ENCODE results near the gene RNF144A. TPM values are rescaled to one million over a fixed set of nuclear protein-coding genes. Genes with fewer than 3 reads are reported as not detected.

Gene RNF144A
- total and polyA plus RNA-seq, 9 donors: 13.7 to 27.6 (median 21.5) TPM

DNA sequence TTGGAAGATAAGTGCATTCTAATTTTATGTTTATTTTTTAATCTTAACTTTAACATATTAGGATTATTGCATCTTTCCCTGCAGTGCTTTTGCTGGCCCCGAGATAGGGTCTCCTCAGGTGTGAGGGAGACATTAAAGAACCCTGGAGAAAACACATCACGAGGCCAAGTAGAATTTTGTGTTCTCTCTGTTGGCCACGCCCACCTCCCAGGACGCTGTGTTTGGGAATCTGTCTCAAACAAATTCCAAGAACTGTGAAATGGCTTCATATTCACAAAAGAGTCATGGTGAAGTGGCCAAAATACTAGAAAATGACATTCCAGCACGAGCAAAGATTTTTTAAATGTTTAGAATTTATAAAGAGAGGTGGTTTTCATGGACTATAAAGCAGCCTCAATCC is 27.3 kb downstream of the RNF144A start:
- no peak for DNase-seq
- Histone ChIP-seq H3K27ac (ENCODE audit: low read length) (no peak overlapping the region), H3K27me3 (ENCODE audit: control insufficient read depth, insufficient read depth, low read length) (no peaks in the 10 kb centered on the region), H3K36me3 (ENCODE audit: control insufficient read depth, insufficient read depth, low read length) (peaks cover 33% of the 10 kb centered on the region), H3K4me3 (ENCODE audit: low read length) (no peak overlapping the region), H3K4me1 (ENCODE audit: control insufficient read depth, insufficient read depth, low read length) (peaks cover 10% of the 10 kb centered on the region), H3K9me3 (replicated peaks; ENCODE audit: control insufficient read depth, low read depth, low read length) (no peaks in the 10 kb centered on the region)
- WGBS (ENCODE audit: insufficient coverage): no CpG with 5 or more reads among the region's 5 CpGs

DNA sequence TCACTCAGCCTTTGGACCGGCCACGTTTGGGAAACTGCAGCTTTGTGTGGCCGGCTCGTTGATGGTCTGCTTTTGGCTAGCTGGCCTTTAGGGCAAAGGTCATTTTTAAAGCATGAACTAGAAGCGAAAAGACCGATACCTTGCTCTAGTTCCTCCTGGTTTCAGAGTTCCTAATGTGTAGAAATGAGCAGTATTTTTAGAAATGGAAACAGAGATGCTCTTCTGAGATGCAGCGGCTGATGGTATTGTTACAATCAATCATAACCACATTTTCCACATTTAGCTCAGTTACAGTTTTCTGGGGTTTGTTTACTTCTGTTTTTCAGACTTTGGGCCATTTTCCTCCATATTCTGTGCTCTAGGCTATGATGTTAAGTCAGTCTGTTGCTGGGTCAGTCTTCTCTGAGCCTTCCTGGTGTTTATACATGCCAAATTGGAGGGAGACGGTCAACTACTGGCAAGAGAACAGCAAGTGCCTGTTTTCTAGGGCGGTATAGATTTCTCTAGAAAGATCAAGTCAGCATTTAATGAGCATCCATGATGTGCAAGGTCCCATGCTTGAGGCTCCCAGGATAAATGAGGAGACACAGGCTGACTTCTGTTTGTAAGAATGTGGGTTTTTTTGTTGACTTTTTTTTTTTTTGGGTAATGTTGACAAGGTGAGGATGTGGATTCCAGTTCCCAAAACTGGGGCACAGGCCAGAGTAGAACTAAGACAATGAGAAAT is 28.0 kb downstream of the RNF144A start:
- 79% methylated on average over 6 of the region's 9 CpGs for WGBS (ENCODE audit: insufficient coverage)
- no peak for DNase-seq
- H3K36me3 ChIP-seq (ENCODE audit: control insufficient read depth, insufficient read depth, low read length): peaks cover 33% of the 10 kb centered on the region
- H3K27me3 ChIP-seq (ENCODE audit: control insufficient read depth, insufficient read depth, low read length): no peaks in the 10 kb centered on the region
- no peak overlapping the region for H3K4me3 ChIP-seq (ENCODE audit: low read length)
- H3K9me3 ChIP-seq (replicated peaks; ENCODE audit: control insufficient read depth, low read depth, low read length): no peaks in the 10 kb centered on the region
- peak overlapping the region; percentile 38 for H3K27ac ChIP-seq (ENCODE audit: low read length)
- peaks cover 10% of the 10 kb centered on the region for H3K4me1 ChIP-seq (ENCODE audit: control insufficient read depth, insufficient read depth, low read length)

DNA sequence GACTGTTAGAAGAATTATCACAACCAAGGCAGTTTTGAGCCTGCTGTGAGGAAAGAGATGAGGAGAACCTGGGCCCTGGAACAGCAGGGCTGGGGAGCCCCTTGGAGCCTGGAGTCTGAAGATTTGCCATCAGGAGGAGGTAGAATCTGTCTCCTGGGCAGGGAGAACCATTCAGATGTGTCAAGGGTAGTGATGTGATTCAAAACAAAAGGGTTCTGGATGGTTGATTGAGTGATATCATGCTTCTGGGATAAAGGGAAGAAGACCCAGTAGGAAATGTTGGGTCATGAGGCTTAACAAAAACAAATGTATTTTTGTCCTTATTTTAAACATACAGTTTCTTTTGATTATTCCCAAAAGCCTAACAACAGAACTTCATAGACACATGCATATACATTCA is 28.6 kb downstream of the RNF144A start:
- DNase-seq: no peak
- H3K9me3 ChIP-seq (replicated peaks; ENCODE audit: control insufficient read depth, low read depth, low read length): no peaks in the 10 kb centered on the region
- no peak overlapping the region for H3K4me3 ChIP-seq (ENCODE audit: low read length)
- peak overlapping the region; percentile 38 for H3K27ac ChIP-seq (ENCODE audit: low read length)
- H3K4me1 ChIP-seq (ENCODE audit: control insufficient read depth, insufficient read depth, low read length): peaks cover 10% of the 10 kb centered on the region
- no peaks in the 10 kb centered on the region for H3K27me3 ChIP-seq (ENCODE audit: control insufficient read depth, insufficient read depth, low read length)
- peaks cover 33% of the 10 kb centered on the region for H3K36me3 ChIP-seq (ENCODE audit: control insufficient read depth, insufficient read depth, low read length)

DNA sequence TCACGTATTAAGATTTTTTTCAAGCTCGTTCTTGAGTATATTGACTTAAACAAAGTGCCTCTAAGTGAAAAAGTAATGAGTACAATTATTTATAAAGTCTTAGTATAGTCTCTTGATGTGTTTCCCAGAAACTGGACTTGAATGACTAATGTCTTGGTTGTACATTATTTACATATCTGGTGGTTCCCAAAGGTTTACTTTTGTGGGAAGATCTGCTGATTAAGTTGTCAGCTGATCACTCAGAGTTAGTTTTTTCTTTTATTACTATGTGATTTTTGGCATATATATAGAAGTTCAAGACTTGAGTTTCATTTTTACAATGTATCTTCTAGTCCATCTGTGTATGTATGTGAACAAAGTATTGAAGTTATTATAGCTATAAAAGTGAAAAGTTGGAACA is 29.5 kb downstream of the RNF144A start:
- no CpG with 5 or more reads among the region's 2 CpGs for WGBS (ENCODE audit: insufficient coverage)
- Histone ChIP-seq H3K27ac (ENCODE audit: low read length) (peak overlapping the region; percentile 59), H3K4me1 (ENCODE audit: control insufficient read depth, insufficient read depth, low read length) (peaks cover 10% of the 10 kb centered on the region), H3K9me3 (replicated peaks; ENCODE audit: control insufficient read depth, low read depth, low read length) (no peaks in the 10 kb centered on the region), H3K36me3 (ENCODE audit: control insufficient read depth, insufficient read depth, low read length) (peaks cover 25% of the 10 kb centered on the region), H3K4me3 (ENCODE audit: low read length) (no peak overlapping the region), H3K27me3 (ENCODE audit: control insufficient read depth, insufficient read depth, low read length) (no peaks in the 10 kb centered on the region)
- peak; percentile 79 for DNase-seq

DNA sequence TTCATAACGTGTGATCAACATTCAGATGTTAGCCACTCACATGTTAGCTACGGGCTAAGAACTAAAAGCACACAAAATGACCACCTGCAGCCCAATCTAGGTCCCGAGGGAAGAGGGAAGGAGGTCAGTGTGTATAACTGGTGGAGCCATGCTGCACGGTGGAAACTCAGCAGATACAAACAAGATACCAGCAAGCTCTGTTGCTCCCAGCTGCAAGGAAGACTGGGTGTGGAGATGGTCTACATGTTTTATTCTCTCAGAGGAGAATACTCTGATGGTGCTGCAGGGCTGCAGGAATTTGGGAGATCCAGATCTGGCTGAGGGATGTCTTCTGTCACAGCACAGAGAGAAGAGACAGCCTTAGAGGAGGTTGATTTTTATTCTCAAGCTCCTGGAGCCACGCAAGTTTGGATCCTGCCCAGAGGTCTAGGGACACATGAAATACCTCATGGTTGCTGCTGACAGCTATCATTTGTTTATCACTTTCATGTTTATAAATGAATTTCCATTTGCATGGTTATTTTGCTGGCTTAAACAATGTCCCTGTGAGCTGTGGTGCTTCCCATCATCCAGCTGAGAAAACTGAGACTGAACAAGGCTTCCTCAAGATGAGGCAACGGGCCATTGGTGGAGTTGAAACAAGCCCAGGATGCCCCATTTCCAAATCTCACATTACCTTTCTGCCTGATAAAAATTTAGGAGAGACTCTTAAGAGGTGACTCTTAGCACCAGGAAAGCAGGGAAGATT is 30.9 kb downstream of the RNF144A start:
- no peak overlapping the region for H3K4me3 ChIP-seq (ENCODE audit: low read length)
- no peak for DNase-seq
- no peak overlapping the region for H3K27ac ChIP-seq (ENCODE audit: low read length)
- peaks cover 14% of the 10 kb centered on the region for H3K36me3 ChIP-seq (ENCODE audit: control insufficient read depth, insufficient read depth, low read length)
- peaks cover 10% of the 10 kb centered on the region for H3K4me1 ChIP-seq (ENCODE audit: control insufficient read depth, insufficient read depth, low read length)
- H3K27me3 ChIP-seq (ENCODE audit: control insufficient read depth, insufficient read depth, low read length): no peaks in the 10 kb centered on the region
- H3K9me3 ChIP-seq (replicated peaks; ENCODE audit: control insufficient read depth, low read depth, low read length): no peaks in the 10 kb centered on the region
- 80% methylated on average over 2 of the region's 6 CpGs for WGBS (ENCODE audit: insufficient coverage)

DNA sequence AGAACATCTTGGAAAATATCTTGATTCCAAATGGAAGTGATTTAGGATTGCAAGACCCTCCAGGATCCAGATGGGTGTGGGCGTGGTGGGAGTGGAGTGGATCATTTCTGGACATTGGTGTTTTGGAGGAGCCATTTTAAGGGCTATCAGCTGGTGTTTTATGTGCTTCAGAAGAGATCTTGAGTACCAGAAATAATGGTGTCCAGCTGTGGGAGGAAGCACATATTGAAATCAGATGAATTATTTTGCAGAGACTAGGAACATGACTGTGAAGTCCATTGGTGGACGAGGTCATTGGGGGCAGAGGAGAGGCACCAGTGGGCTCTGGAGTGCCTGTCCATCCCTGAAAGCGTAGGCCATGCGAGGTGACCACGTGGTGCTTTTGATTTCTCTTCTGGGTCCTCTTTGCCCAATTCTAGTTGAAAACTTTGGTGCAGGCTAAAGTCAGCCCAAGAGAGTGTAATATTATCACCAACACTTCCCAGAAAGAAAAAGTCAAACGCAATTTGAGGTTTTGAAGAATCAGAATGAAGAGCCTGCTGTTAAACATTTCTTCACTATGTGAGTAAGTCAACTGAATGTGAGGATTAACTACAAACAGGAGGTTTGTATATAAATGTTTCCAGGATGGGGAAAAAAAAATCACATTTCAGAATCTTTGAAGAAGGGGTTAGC is 31.6 kb downstream of the RNF144A start:
- Histone ChIP-seq H3K9me3 (replicated peaks; ENCODE audit: control insufficient read depth, low read depth, low read length) (no peaks in the 10 kb centered on the region), H3K4me3 (ENCODE audit: low read length) (no peak overlapping the region), H3K4me1 (ENCODE audit: control insufficient read depth, insufficient read depth, low read length) (peaks cover 10% of the 10 kb centered on the region), H3K27me3 (ENCODE audit: control insufficient read depth, insufficient read depth, low read length) (no peaks in the 10 kb centered on the region), H3K36me3 (ENCODE audit: control insufficient read depth, insufficient read depth, low read length) (peaks cover 7% of the 10 kb centered on the region), H3K27ac (ENCODE audit: low read length) (peak overlapping the region; percentile 23)
- WGBS (ENCODE audit: insufficient coverage): 60% methylated on average over 5 of the region's 6 CpGs
- no peak for DNase-seq

DNA sequence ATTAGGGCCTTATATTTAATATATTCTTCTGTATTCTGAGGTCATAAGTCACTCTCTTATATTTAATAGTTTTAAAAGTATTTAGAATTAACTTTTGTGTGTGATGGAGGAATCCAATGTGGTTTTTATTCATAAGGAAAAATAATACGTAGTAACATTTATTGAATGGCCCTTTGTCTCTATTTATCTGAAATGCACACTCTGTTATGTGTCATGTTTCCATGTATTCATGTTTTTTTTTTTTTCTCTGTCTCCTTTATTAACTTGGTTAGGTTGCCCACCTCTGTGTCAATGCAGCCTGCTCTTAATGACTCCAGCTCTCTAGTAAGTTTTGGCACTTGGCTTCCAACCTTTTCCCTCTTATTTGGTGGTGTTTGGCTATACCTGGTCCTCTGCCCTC is 33.8 kb downstream of the RNF144A start:
- Histone ChIP-seq H3K9me3 (replicated peaks; ENCODE audit: control insufficient read depth, low read depth, low read length) (no peaks in the 10 kb centered on the region), H3K4me1 (ENCODE audit: control insufficient read depth, insufficient read depth, low read length) (peaks cover 3% of the 10 kb centered on the region), H3K4me3 (ENCODE audit: low read length) (no peak overlapping the region), H3K36me3 (ENCODE audit: control insufficient read depth, insufficient read depth, low read length) (no peaks in the 10 kb centered on the region), H3K27ac (ENCODE audit: low read length) (no peak overlapping the region), H3K27me3 (ENCODE audit: control insufficient read depth, insufficient read depth, low read length) (no peaks in the 10 kb centered on the region)
- WGBS (ENCODE audit: insufficient coverage): no CpG with 5 or more reads among the region's 1 CpG
- DNase-seq: no peak

DNA sequence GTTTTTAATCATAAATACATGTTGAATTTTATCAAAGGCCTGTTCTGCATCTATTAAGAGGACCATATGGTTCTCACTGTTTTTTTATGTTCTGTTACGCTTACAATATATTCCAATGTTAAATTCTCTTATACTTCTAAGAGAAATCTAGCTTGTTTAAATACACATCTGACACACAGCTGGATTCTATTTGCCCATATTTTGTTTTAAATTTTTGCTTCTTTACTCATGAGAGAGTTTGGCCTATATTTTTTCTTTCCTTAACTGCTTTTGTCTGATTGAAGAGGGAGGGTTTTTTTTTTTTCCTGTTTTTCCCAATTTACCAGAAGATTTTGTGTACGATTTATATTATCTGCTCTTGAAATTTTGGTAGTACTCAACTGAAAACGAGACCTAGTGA is 34.9 kb downstream of the RNF144A start:
- no CpG with 5 or more reads among the region's 3 CpGs for WGBS (ENCODE audit: insufficient coverage)
- no peaks in the 10 kb centered on the region for H3K27me3 ChIP-seq (ENCODE audit: control insufficient read depth, insufficient read depth, low read length)
- H3K27ac ChIP-seq (ENCODE audit: low read length): no peak overlapping the region
- H3K36me3 ChIP-seq (ENCODE audit: control insufficient read depth, insufficient read depth, low read length): no peaks in the 10 kb centered on the region
- no peaks in the 10 kb centered on the region for H3K9me3 ChIP-seq (replicated peaks; ENCODE audit: control insufficient read depth, low read depth, low read length)
- H3K4me3 ChIP-seq (ENCODE audit: low read length): no peak overlapping the region
- DNase-seq: peak; percentile 74
- peaks cover 3% of the 10 kb centered on the region for H3K4me1 ChIP-seq (ENCODE audit: control insufficient read depth, insufficient read depth, low read length)

DNA sequence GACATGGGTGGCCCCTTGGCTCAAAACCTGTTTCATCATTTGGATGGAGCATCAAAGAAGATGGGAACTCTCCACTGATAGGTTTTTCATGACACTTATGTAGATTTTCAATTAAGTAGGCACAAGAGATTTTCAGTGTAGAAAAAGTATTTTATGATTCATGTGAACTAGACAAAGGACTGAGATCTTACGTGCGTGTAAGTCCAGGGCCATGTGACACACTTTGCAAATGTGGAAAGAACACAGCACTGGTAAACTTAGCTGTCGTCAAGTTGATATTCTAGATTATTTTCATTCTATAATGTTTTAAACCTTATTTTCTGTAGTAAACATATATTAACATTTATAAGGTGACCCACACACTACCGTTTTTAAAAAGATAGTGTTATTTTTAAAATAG is 37.4 kb downstream of the RNF144A start:
- Histone ChIP-seq H3K9me3 (replicated peaks; ENCODE audit: control insufficient read depth, low read depth, low read length) (no peaks in the 10 kb centered on the region), H3K27ac (ENCODE audit: low read length) (no peak overlapping the region), H3K27me3 (ENCODE audit: control insufficient read depth, insufficient read depth, low read length) (no peaks in the 10 kb centered on the region), H3K36me3 (ENCODE audit: control insufficient read depth, insufficient read depth, low read length) (no peaks in the 10 kb centered on the region), H3K4me3 (ENCODE audit: low read length) (no peak overlapping the region), H3K4me1 (ENCODE audit: control insufficient read depth, insufficient read depth, low read length) (peaks cover 15% of the 10 kb centered on the region)
- WGBS (ENCODE audit: insufficient coverage): no CpG with 5 or more reads among the region's 4 CpGs
- no peak for DNase-seq

DNA sequence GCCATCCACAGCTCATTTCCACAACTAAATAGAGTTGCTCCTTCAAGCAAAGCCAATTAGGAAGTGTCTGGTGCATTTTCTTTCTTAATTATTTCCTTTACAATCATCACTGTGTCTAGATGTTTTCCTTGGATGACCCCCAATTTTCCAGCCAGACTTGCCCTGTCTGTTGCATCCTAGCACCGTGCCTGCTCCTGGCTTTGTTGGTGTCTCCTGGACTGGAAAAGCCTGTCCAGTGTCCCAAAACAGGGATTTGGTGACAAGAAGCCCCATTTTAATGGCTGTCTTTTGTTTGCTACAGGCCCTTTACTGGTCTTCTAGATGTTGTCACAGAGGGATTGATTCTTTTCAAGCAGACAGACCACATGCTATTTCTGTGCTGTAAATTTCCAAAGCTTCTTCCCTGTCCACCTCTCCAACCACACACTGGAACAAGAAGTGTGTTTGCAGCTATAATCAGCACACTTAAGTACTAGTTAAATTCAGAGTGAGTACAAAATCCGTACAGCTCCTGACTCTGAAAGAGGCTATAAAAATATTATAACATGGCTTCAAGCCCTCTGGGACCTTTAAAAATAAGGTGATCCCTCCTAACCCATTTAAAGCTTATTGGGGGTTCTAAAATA is 38.4 kb downstream of the RNF144A start:
- 83% methylated on average over 1 of the region's 2 CpGs for WGBS (ENCODE audit: insufficient coverage)
- H3K4me3 ChIP-seq (ENCODE audit: low read length): no peak overlapping the region

More for the DNA sequence above, 38.4 kb downstream of the RNF144A start:
- peaks cover 21% of the 10 kb centered on the region for H3K4me1 ChIP-seq (ENCODE audit: control insufficient read depth, insufficient read depth, low read length)
- H3K27me3 ChIP-seq (ENCODE audit: control insufficient read depth, insufficient read depth, low read length): no peaks in the 10 kb centered on the region
- H3K9me3 ChIP-seq (replicated peaks; ENCODE audit: control insufficient read depth, low read depth, low read length): no peaks in the 10 kb centered on the region
- H3K36me3 ChIP-seq (ENCODE audit: control insufficient read depth, insufficient read depth, low read length): no peaks in the 10 kb centered on the region
- DNase-seq: no peak
- H3K27ac ChIP-seq (ENCODE audit: low read length): no peak overlapping the region
